HEK293 (cell line): ENCODE results near the gene CMIP.

Experiments
- CTCF ChIA-PET: fragments of 350-600 bp; formaldehyde crosslinking; extraction: SDS; loops from one replicate; lab custom pipeline; 2021; ENCODE audit warnings: antibody characterized with exemption; lab: Yijun Ruan, JAX
- POLR2A ChIA-PET: fragments of 300-600 bp; formaldehyde crosslinking; extraction: SDS; loops from one replicate; lab custom pipeline; 2020; ENCODE audit warnings: antibody characterized with exemption, inconsistent platforms; lab: Yijun Ruan, JAX
- H3K27ac ChIP-seq: fragments of 200-500 bp; sonication (Bioruptor generic); 2 replicates; pipeline ENCODE4 v1.5.1; 2014; ENCODE audit warnings: low read depth, low read length, control low read depth, inconsistent platforms; ENCODE audit errors: extremely low read depth
- H3K36me3 ChIP-seq, 2 experiments: fragments of 200-500 bp in 1 of 2; sonication (Bioruptor generic) in 1 of 2; 1 replicate in 1 of 2; 2 replicates in 1 of 2; pipeline ENCODE4 v1.5.1; 2014 to 2017; ENCODE audit warnings: inconsistent platforms in 2 of 2, low read length in 2 of 2; ENCODE audit not compliant: control insufficient read depth in 2 of 2, insufficient read depth in 1 of 2
- H3K4me1 ChIP-seq: fragments of 200-500 bp; sonication (Bioruptor generic); 2 replicates; pipeline ENCODE4 v1.5.1; 2014; ENCODE audit warnings: mild to moderate bottlenecking, low read length, inconsistent platforms; ENCODE audit not compliant: control insufficient read depth, insufficient read depth
- H3K4me3 ChIP-seq: 2 replicates; pipeline ENCODE4 v1.5.1; 2011; ENCODE audit warnings: low read depth, mild to moderate bottlenecking, control low read depth, low read length, moderate library complexity
- H3K9me3 ChIP-seq: fragments of 200-500 bp; sonication (Bioruptor generic); 2 replicates; pipeline ENCODE4 v1.5.1; 2014; ENCODE audit warnings: low read depth, low read length, inconsistent platforms; ENCODE audit not compliant: control insufficient read depth, insufficient read depth
- ATF2 ChIP-seq: fragments of 450-650 bp; formaldehyde crosslinking; IDR thresholded peaks from 2 replicates; pipeline ENCODE4 v1.5.1; 2016; ENCODE audit warnings: missing biosample characterization, missing genetic modification characterization, low read depth
- OVOL3 ChIP-seq: fragments of 450-650 bp; formaldehyde crosslinking; IDR thresholded peaks from 2 replicates; pipeline ENCODE4 v1.5.1; 2016; ENCODE audit warnings: missing biosample characterization, missing genetic modification characterization
- RBAK ChIP-seq: fragments of 450-650 bp; formaldehyde crosslinking; IDR thresholded peaks from 2 replicates; pipeline ENCODE4 v1.5.1; 2016; ENCODE audit warnings: missing biosample characterization, missing genetic modification characterization
- SALL2 ChIP-seq: fragments of 450-650 bp; formaldehyde crosslinking; IDR thresholded peaks from 2 replicates; pipeline ENCODE4 v1.5.0; 2017; ENCODE audit warnings: missing biosample characterization, mild to moderate bottlenecking, missing genetic modification characterization, borderline replicate concordance
- SCRT1 ChIP-seq: fragments of 450-650 bp; formaldehyde crosslinking; IDR thresholded peaks from 2 replicates; pipeline ENCODE4 v1.5.1; 2016; ENCODE audit warnings: missing biosample characterization, missing genetic modification characterization, borderline replicate concordance
- SETDB1 ChIP-seq: IDR thresholded peaks from one replicate; pipeline ENCODE4 v1.6.1; 2017; ENCODE audit warnings: mild to moderate bottlenecking, low read length, moderate library complexity, mixed read lengths; ENCODE audit not compliant: insufficient read length
- SP3 ChIP-seq: fragments of 450-650 bp; formaldehyde crosslinking; IDR thresholded peaks from 2 replicates; pipeline ENCODE4 v1.5.1; 2016; ENCODE audit warnings: missing biosample characterization, missing genetic modification characterization
- SP7 ChIP-seq: fragments of 450-650 bp; formaldehyde crosslinking; IDR thresholded peaks from 2 replicates; pipeline ENCODE4 v1.5.1; 2016; ENCODE audit warnings: missing biosample characterization, missing genetic modification characterization
- TCF7L2 ChIP-seq: IDR thresholded peaks from 2 replicates; pipeline ENCODE4 v1.6.1; 2011; ENCODE audit warnings: low read depth, mild to moderate bottlenecking, inconsistent platforms, low read length, moderate library complexity, borderline replicate concordance
- ZBTB8A ChIP-seq: fragments of 450-650 bp; formaldehyde crosslinking; IDR thresholded peaks from 2 replicates; pipeline ENCODE4 v1.5.1; 2016; ENCODE audit warnings: missing biosample characterization, missing genetic modification characterization
- ZFHX2 ChIP-seq: fragments of 450-650 bp; formaldehyde crosslinking; conservative IDR thresholded peaks from 2 replicates; pipeline ENCODE4 v1.5.1; 2016; ENCODE audit warnings: missing biosample characterization, missing genetic modification characterization
- ZNF19 ChIP-seq: fragments of 450-650 bp; formaldehyde crosslinking; IDR thresholded peaks from 2 replicates; pipeline ENCODE4; 2016; ENCODE audit warnings: missing biosample characterization, missing genetic modification characterization, low read depth
- ZNF24 ChIP-seq: fragments of 450-650 bp; formaldehyde crosslinking; IDR thresholded peaks from 2 replicates; pipeline ENCODE4 v1.5.1; 2016; ENCODE audit warnings: missing biosample characterization, missing genetic modification characterization
- ZNF266 ChIP-seq: fragments of 450-650 bp; formaldehyde crosslinking; IDR thresholded peaks from 2 replicates; pipeline ENCODE4 v1.5.1; 2016; ENCODE audit warnings: missing biosample characterization, missing genetic modification characterization, low read depth
- ZNF335 ChIP-seq: fragments of 450-650 bp; formaldehyde crosslinking; conservative IDR thresholded peaks from 2 replicates; pipeline ENCODE4 v1.5.1; 2016; ENCODE audit warnings: missing biosample characterization, missing genetic modification characterization
- ZNF404 ChIP-seq: fragments of 450-650 bp; formaldehyde crosslinking; IDR thresholded peaks from 2 replicates; pipeline ENCODE4 v1.5.1; 2017; ENCODE audit warnings: missing biosample characterization, missing genetic modification characterization
- ZNF423 ChIP-seq: fragments of 450-650 bp; formaldehyde crosslinking; IDR thresholded peaks from 2 replicates; pipeline ENCODE4 v1.5.1; 2016; ENCODE audit warnings: missing biosample characterization, missing genetic modification characterization
- ZNF433 ChIP-seq: fragments of 450-650 bp; formaldehyde crosslinking; IDR thresholded peaks from 2 replicates; pipeline ENCODE4 v1.5.1; 2016; ENCODE audit warnings: missing biosample characterization, missing genetic modification characterization, low read depth
- ZNF521 ChIP-seq: fragments of 450-650 bp; formaldehyde crosslinking; IDR thresholded peaks from 2 replicates; pipeline ENCODE4 v1.5.1; 2017; ENCODE audit warnings: missing biosample characterization, mild to moderate bottlenecking, missing genetic modification characterization
- ZNF560 ChIP-seq: fragments of 450-650 bp; formaldehyde crosslinking; IDR thresholded peaks from 2 replicates; pipeline ENCODE4 v1.5.1; 2017; ENCODE audit warnings: missing biosample characterization, missing genetic modification characterization, borderline replicate concordance
- ZNF561 ChIP-seq: fragments of 450-650 bp; IDR thresholded peaks from 2 replicates; pipeline ENCODE4 v1.5.1; 2018; ENCODE audit warnings: missing biosample characterization, missing genetic modification characterization, borderline replicate concordance
- ZNF610 ChIP-seq: fragments of 450-650 bp; formaldehyde crosslinking; IDR thresholded peaks from 2 replicates; pipeline ENCODE4 v1.5.1; 2016; ENCODE audit warnings: missing biosample characterization, missing genetic modification characterization, borderline replicate concordance
- ZNF621 ChIP-seq: fragments of 450-650 bp; formaldehyde crosslinking; IDR thresholded peaks from 2 replicates; pipeline ENCODE4 v1.5.1; 2017; ENCODE audit warnings: missing biosample characterization, missing genetic modification characterization
- ZNF624 ChIP-seq: fragments of 450-650 bp; formaldehyde crosslinking; IDR thresholded peaks from 2 replicates; pipeline ENCODE4 v1.5.1; 2017; ENCODE audit warnings: missing biosample characterization, missing genetic modification characterization
- ZNF660 ChIP-seq: fragments of 450-650 bp; IDR thresholded peaks from 2 replicates; pipeline ENCODE4 v1.5.1; 2018; ENCODE audit warnings: missing biosample characterization, mild to moderate bottlenecking, missing genetic modification characterization
- ZNF707 ChIP-seq: fragments of 450-650 bp; formaldehyde crosslinking; IDR thresholded peaks from 2 replicates; pipeline ENCODE4 v1.5.1; 2016; ENCODE audit warnings: missing biosample characterization, missing genetic modification characterization
- ZNF768 ChIP-seq: fragments of 450-650 bp; formaldehyde crosslinking; IDR thresholded peaks from 2 replicates; pipeline ENCODE4 v1.5.1; 2018; ENCODE audit warnings: missing biosample characterization, mild to moderate bottlenecking, missing genetic modification characterization
- TF ChIP-seq, protein P1 (sequence below): fragments of 450-650 bp; formaldehyde crosslinking; IDR thresholded peaks from 2 replicates; pipeline ENCODE4 v1.5.1; 2016; ENCODE audit warnings: missing biosample characterization, missing genetic modification characterization
- TF ChIP-seq, protein P2 (sequence below): sonication (generic); formaldehyde crosslinking; IDR thresholded peaks from 2 replicates; pipeline ENCODE4 v1.8.1; 2022; ENCODE audit warnings: mild to moderate bottlenecking, moderate library complexity, missing genetic modification reagents

The CMIP gene

DNA sequence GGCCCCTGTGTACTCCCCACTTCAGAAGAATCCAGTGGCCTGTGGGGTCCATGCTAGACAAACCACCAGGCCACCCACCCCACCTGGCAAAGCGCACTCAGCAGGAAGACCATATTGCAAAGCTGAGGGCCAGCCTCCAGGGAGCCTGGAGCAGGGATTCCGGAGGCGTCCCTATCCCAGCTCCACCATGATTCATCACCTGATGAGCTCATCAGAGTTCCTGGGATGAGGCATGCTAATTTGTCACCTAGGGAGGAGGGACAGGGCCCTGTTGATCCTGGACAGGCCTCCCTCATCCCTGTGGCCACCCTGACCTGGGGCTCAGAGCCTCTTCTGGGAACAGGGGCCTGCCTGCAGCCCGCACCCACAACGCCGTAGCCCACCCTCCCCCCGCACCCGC lies 202.9 kb downstream of the CMIP start (continued):
- TF ChIP-seq, protein P1, sequence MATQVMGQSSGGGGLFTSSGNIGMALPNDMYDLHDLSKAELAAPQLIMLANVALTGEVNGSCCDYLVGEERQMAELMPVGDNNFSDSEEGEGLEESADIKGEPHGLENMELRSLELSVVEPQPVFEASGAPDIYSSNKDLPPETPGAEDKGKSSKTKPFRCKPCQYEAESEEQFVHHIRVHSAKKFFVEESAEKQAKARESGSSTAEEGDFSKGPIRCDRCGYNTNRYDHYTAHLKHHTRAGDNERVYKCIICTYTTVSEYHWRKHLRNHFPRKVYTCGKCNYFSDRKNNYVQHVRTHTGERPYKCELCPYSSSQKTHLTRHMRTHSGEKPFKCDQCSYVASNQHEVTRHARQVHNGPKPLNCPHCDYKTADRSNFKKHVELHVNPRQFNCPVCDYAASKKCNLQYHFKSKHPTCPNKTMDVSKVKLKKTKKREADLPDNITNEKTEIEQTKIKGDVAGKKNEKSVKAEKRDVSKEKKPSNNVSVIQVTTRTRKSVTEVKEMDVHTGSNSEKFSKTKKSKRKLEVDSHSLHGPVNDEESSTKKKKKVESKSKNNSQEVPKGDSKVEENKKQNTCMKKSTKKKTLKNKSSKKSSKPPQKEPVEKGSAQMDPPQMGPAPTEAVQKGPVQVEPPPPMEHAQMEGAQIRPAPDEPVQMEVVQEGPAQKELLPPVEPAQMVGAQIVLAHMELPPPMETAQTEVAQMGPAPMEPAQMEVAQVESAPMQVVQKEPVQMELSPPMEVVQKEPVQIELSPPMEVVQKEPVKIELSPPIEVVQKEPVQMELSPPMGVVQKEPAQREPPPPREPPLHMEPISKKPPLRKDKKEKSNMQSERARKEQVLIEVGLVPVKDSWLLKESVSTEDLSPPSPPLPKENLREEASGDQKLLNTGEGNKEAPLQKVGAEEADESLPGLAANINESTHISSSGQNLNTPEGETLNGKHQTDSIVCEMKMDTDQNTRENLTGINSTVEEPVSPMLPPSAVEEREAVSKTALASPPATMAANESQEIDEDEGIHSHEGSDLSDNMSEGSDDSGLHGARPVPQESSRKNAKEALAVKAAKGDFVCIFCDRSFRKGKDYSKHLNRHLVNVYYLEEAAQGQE: no peak
- TF ChIP-seq SP7 (0 out of 2 replicates have a peak, but pooled peaks have one; percentile 15), ZNF768 (tag by site-specific recombination) (no peak), SCRT1 (tag by site-specific recombination) (no peak), ZNF610 (tag by site-specific recombination) (no peak), ZNF561 (tag by site-specific recombination) (no peak), SP3 (tag by site-specific recombination) (no peak), ZNF707 (tag by site-specific recombination) (no peak), ZNF404 (tag by site-specific recombination) (no peak), ZNF660 (tag by site-specific recombination) (0 out of 2 replicates have a peak, but pooled peaks have one; percentile 14), RBAK (tag by site-specific recombination) (no peak)
- TF ChIP-seq, protein P2, sequence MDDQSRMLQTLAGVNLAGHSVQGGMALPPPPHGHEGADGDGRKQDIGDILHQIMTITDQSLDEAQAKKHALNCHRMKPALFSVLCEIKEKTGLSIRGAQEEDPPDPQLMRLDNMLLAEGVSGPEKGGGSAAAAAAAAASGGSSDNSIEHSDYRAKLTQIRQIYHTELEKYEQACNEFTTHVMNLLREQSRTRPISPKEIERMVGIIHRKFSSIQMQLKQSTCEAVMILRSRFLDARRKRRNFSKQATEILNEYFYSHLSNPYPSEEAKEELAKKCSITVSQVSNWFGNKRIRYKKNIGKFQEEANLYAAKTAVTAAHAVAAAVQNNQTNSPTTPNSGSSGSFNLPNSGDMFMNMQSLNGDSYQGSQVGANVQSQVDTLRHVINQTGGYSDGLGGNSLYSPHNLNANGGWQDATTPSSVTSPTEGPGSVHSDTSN (CRISPR knock-in tag): no peak

- TF ChIP-seq ZNF423 (tag by site-specific recombination) (no peak), TCF7L2 (no peak), ZNF521 (tag by site-specific recombination) (no peak), SALL2 (tag by site-specific recombination) (no peak), ZNF335 (tag by site-specific recombination) (no peak), ZFHX2 (tag by site-specific recombination) (no peak), ZNF621 (no peak), ZNF707 (tag by site-specific recombination) (no peak), ZNF560 (tag by site-specific recombination) (no peak), ZNF24 (tag by site-specific recombination) (no peak), SETDB1 (no peak), ZNF266 (no peak), ZBTB8A (tag by site-specific recombination) (no peak), OVOL3 (tag by site-specific recombination) (no peak), ZNF660 (tag by site-specific recombination) (no peak), ZNF433 (no peak), ATF2 (tag by site-specific recombination) (no peak), ZNF19 (tag by site-specific recombination) (no peak), ZNF624 (no peak)
- CTCF ChIA-PET: no interaction called here
Observed at GRCh38 chr16:81649561-81650184, 205.1 kb downstream of the CMIP start.

More at GRCh38 chr16:81649561-81650184, 205.1 kb downstream of the CMIP start:
- no peaks in the 10 kb centered on the region for H3K9me3 ChIP-seq
- no peak overlapping the region for H3K27ac ChIP-seq
- H3K36me3 ChIP-seq: peaks cover 0 to 25% of the 10 kb centered on the region in 2 experiments; a peak in 1 of 3 replicates
- H3K4me1 ChIP-seq: peaks cover 5% of the 10 kb centered on the region; the same call in 1 of the 2 replicates
- POLR2A ChIA-PET: no interaction called here
- no peak overlapping the region for H3K4me3 ChIP-seq
